Panc1 (cell line): ENCODE data around the gene CFAP251.

ENCODE experiments used
- REST ChIP-seq, 2 experiments: IDR thresholded peaks; 2 replicates each; pipeline ENCODE4 v1.6.1; 2011 to 2012; ENCODE audit warnings: low read depth in 2 of 2, control low read depth in 1 of 2, low read length in 1 of 2, mild to moderate bottlenecking in 1 of 2, moderate library complexity in 1 of 2; ENCODE audit not compliant: insufficient read depth in 1 of 2
- TF ChIP-seq, protein P1 (sequence below): fragments of 450-650 bp; IDR thresholded peaks from 2 replicates; pipeline ENCODE4 v1.5.1; 2017; ENCODE audit warnings: mild to moderate bottlenecking

DNA sequence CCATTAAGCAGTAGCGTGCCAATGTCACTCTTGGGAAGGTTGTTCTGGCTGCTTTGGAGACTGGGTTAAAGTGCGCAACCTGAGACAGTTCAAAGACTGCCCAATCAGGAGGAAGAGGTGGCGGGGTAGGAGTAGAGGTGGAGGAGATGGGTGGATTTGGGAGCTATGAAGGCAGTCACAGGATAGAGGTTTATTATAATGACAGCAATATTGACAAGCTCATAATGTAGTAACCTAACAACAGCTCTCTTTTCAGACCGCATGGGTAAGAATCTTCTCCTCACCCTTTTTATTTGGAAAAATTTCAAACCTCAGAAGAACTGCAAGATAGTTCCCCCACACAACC, 35.1 kb upstream of the CFAP251 start:
- TF ChIP-seq REST (IDR thresholded peaks at IDR 0.05; ENCODE audit: insufficient read depth in 1 of 2, low read depth in 2 of 2, low read length in 1 of 2), result no peak
- TF ChIP-seq, protein P1, sequence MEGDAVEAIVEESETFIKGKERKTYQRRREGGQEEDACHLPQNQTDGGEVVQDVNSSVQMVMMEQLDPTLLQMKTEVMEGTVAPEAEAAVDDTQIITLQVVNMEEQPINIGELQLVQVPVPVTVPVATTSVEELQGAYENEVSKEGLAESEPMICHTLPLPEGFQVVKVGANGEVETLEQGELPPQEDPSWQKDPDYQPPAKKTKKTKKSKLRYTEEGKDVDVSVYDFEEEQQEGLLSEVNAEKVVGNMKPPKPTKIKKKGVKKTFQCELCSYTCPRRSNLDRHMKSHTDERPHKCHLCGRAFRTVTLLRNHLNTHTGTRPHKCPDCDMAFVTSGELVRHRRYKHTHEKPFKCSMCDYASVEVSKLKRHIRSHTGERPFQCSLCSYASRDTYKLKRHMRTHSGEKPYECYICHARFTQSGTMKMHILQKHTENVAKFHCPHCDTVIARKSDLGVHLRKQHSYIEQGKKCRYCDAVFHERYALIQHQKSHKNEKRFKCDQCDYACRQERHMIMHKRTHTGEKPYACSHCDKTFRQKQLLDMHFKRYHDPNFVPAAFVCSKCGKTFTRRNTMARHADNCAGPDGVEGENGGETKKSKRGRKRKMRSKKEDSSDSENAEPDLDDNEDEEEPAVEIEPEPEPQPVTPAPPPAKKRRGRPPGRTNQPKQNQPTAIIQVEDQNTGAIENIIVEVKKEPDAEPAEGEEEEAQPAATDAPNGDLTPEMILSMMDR, result no peak
